Muscle of leg (tissue), 11 donors: Measurements from ENCODE around the gene PTGFRN. TPM values are rescaled to one million over a fixed set of nuclear protein-coding genes. Genes with fewer than 3 reads are reported as not detected.
A peak's percentile ranks its signal among the peaks of the same experiment; 100 is the strongest.

ENCODE experiments used
- DNase-seq: peaks from one replicate; pipeline ENCODE4 v3.0.0; 2013
- H3K27ac ChIP-seq: one replicate; pipeline ENCODE4 v1.5.1; 2013; ENCODE audit warnings: mild to moderate bottlenecking, low read length, control low read depth
- H3K27me3 ChIP-seq: one replicate; pipeline ENCODE4 v1.6.1; 2013; ENCODE audit warnings: low read length; ENCODE audit not compliant: control insufficient read depth, insufficient read depth
- H3K36me3 ChIP-seq: one replicate; pipeline ENCODE4 v1.6.1; 2013; ENCODE audit warnings: low read length; ENCODE audit not compliant: control insufficient read depth, insufficient read depth
- H3K4me1 ChIP-seq: one replicate; pipeline ENCODE4 v1.6.1; 2013; ENCODE audit warnings: low read length; ENCODE audit not compliant: control insufficient read depth, insufficient read depth
- H3K4me3 ChIP-seq: one replicate; pipeline ENCODE4 v1.5.1; 2013; ENCODE audit warnings: low read length, control low read depth
- H3K9me3 ChIP-seq: replicated peaks from 2 replicates; pipeline ENCODE4 v1.6.1; 2013; ENCODE audit warnings: low read depth, low read length; ENCODE audit not compliant: control insufficient read depth
- WGBS: methylation state at CpG from one replicate; pipeline ENCODE4 v1.1.5; 2013; ENCODE audit warnings: missing lambda C conversion rate; ENCODE audit not compliant: insufficient coverage; 5-methylcytosine and 5-hydroxymethylcytosine counted together
- polyA plus RNA-seq, 8 donors: library from polyadenylated mRNA; unstranded; fragments of 120-200 nt; gene quantifications; one replicate each; pipeline versions ENCODE4 v1.2.1 to v1.2.3, GENCODE V29; 2013; ENCODE audit warnings: inconsistent platforms in 1 of 8, low replicate concordance in 1 of 8; ENCODE audit not compliant: insufficient read length in 8 of 8, insufficient read depth in 1 of 8
- total RNA-seq: library from RNA; stranded (reverse); fragments of 120-200 nt; gene quantifications from one replicate; pipeline ENCODE4 v1.2.4, GENCODE V29; 2013

PTGFRN gene
- total and polyA plus RNA-seq, 9 donors: 74.1 to 157 (median 127) TPM

- peaks cover 5% of the 10 kb centered on the region for H3K4me1 ChIP-seq
- peaks cover 6% of the 10 kb centered on the region for H3K36me3 ChIP-seq
- H3K9me3 ChIP-seq: no peaks in the 10 kb centered on the region
- no peak overlapping the region for H3K4me3 ChIP-seq
- no peak overlapping the region for H3K27ac ChIP-seq
- DNase-seq: no peak
- no CpG with 5 or more reads among the region's 3 CpGs for WGBS
- H3K27me3 ChIP-seq: no peaks in the 10 kb centered on the region
Observed at GRCh38 chr1:117010310-117010969, 100.7 kb downstream of the PTGFRN start.

GRCh38 chr1:117011334-117011733 lies 101.6 kb downstream of the PTGFRN start:
- H3K4me1 ChIP-seq: peaks cover 5% of the 10 kb centered on the region
- no peaks in the 10 kb centered on the region for H3K27me3 ChIP-seq
- peaks cover 6% of the 10 kb centered on the region for H3K36me3 ChIP-seq
- no peaks in the 10 kb centered on the region for H3K9me3 ChIP-seq
- H3K27ac ChIP-seq: no peak overlapping the region
- no peak for DNase-seq
- H3K4me3 ChIP-seq: no peak overlapping the region
- WGBS: 100% methylated on average over 1 of the region's 3 CpGs

GRCh38 chr1:117013309-117013858 lies 103.7 kb downstream of the PTGFRN start:
- no peak for DNase-seq
- whole genome bisulfite sequencing: 100% methylated on average over 5 of the region's 5 CpGs
- Histone ChIP-seq H3K4me1 (peaks cover 14% of the 10 kb centered on the region), H3K36me3 (peaks cover 6% of the 10 kb centered on the region), H3K9me3 (no peaks in the 10 kb centered on the region), H3K27ac (no peak overlapping the region), H3K4me3 (no peak overlapping the region), H3K27me3 (no peaks in the 10 kb centered on the region)

GRCh38 chr1:117014209-117014608 lies 104.5 kb downstream of the PTGFRN start:
- peaks cover 10% of the 10 kb centered on the region for H3K36me3 ChIP-seq
- H3K27me3 ChIP-seq: no peaks in the 10 kb centered on the region
- WGBS: no CpG with 5 or more reads among the region's 5 CpGs
- DNase-seq: no peak
- no peak overlapping the region for H3K4me3 ChIP-seq
- H3K4me1 ChIP-seq: peaks cover 14% of the 10 kb centered on the region
- H3K9me3 ChIP-seq: no peaks in the 10 kb centered on the region
- no peak overlapping the region for H3K27ac ChIP-seq

- Histone ChIP-seq H3K27me3 (no peaks in the 10 kb centered on the region), H3K4me1 (peaks cover 14% of the 10 kb centered on the region), H3K36me3 (peaks cover 17% of the 10 kb centered on the region), H3K9me3 (no peaks in the 10 kb centered on the region), H3K4me3 (no peak overlapping the region), H3K27ac (no peak overlapping the region)
- no peak for DNase-seq
- no CpG with 5 or more reads among the region's 3 CpGs for WGBS
Observed at GRCh38 chr1:117015724-117016123, 106.0 kb downstream of the PTGFRN start.

GRCh38 chr1:117017062-117017461 lies 107.3 kb downstream of the PTGFRN start:
- Histone ChIP-seq H3K9me3 (no peaks in the 10 kb centered on the region), H3K27me3 (no peaks in the 10 kb centered on the region), H3K4me1 (peaks cover 18% of the 10 kb centered on the region), H3K4me3 (no peak overlapping the region), H3K27ac (peak overlapping the region; percentile 38), H3K36me3 (peaks cover 22% of the 10 kb centered on the region)
- DNase-seq: no peak
- 82% methylated on average over 3 of the region's 4 CpGs for WGBS

- peaks cover 22% of the 10 kb centered on the region for H3K36me3 ChIP-seq
- H3K27me3 ChIP-seq: no peaks in the 10 kb centered on the region
- H3K4me1 ChIP-seq: peaks cover 15% of the 10 kb centered on the region
- H3K27ac ChIP-seq: peak overlapping the region; percentile 63
- WGBS: 100% methylated on average over 1 of the region's 3 CpGs
- H3K4me3 ChIP-seq: no peak overlapping the region
- no peaks in the 10 kb centered on the region for H3K9me3 ChIP-seq
- DNase-seq: peak; percentile 68
Observed at GRCh38 chr1:117017648-117018047, 107.9 kb downstream of the PTGFRN start.

- peaks cover 24% of the 10 kb centered on the region for H3K36me3 ChIP-seq
- no CpG with 5 or more reads among the region's 1 CpG for WGBS
- H3K27ac ChIP-seq: no peak overlapping the region
- H3K27me3 ChIP-seq: no peaks in the 10 kb centered on the region
- no peaks in the 10 kb centered on the region for H3K9me3 ChIP-seq
- no peak overlapping the region for H3K4me3 ChIP-seq
- DNase-seq: no peak
- peaks cover 15% of the 10 kb centered on the region for H3K4me1 ChIP-seq
Observed at GRCh38 chr1:117020526-117021156, 110.9 kb downstream of the PTGFRN start.

GRCh38 chr1:117022114-117022513 lies 112.4 kb downstream of the PTGFRN start:
- no peak overlapping the region for H3K27ac ChIP-seq
- no CpG with 5 or more reads among the region's 3 CpGs for WGBS
- H3K9me3 ChIP-seq: no peaks in the 10 kb centered on the region
- no peaks in the 10 kb centered on the region for H3K27me3 ChIP-seq
- DNase-seq: no peak
- H3K36me3 ChIP-seq: peaks cover 30% of the 10 kb centered on the region
- H3K4me3 ChIP-seq: no peak overlapping the region
- peaks cover 16% of the 10 kb centered on the region for H3K4me1 ChIP-seq

GRCh38 chr1:117025568-117025967 lies 115.9 kb downstream of the PTGFRN start:
- peaks cover 6% of the 10 kb centered on the region for H3K4me1 ChIP-seq
- no peak overlapping the region for H3K27ac ChIP-seq
- peaks cover 20% of the 10 kb centered on the region for H3K36me3 ChIP-seq
- no peaks in the 10 kb centered on the region for H3K27me3 ChIP-seq
- 96% methylated on average over 3 of the region's 7 CpGs for WGBS
- no peak for DNase-seq
- H3K4me3 ChIP-seq: no peak overlapping the region
- H3K9me3 ChIP-seq: no peaks in the 10 kb centered on the region
